IMR-90 (cell line): Measurements from ENCODE around the gene FUT2. TPM values are rescaled to one million over a fixed set of nuclear protein-coding genes. Genes with fewer than 3 reads are reported as not detected.

Experiments
- ATAC-seq: fragments of 200-7000 bp; cut with Tn5 transposase; 2 replicates; pipeline ENCODE4 v1.9.1; 2020; ENCODE audit warnings: low read depth, mild to moderate bottlenecking, moderate library complexity
- Bru-seq: library from RNA; stranded (reverse); fragments of 400-500 nt; gene quantifications from one replicate; lab custom pipeline; 2021; lab: Mats Ljungman, UMichigan
- BruChase-seq, 2 experiments: library from RNA; stranded (reverse); fragments of 400-500 nt; gene quantifications; one replicate each; lab custom pipeline; 2021; lab: Mats Ljungman, UMichigan
- BruUV-seq: library from RNA; stranded (reverse); fragments of 400-500 nt; replicated peaks from 2 replicates; lab custom pipeline; 2021; lab: Mats Ljungman, UMichigan
- CTCF ChIA-PET: fragments of 300-600 bp; formaldehyde crosslinking; extraction: SDS; loops from one replicate; lab custom pipeline; 2021; ENCODE audit warnings: antibody characterized with exemption; lab: Yijun Ruan, JAX
- POLR2A ChIA-PET: fragments of 300-600 bp; sonication (Branson Sonifier 250); formaldehyde crosslinking; loops from one replicate; lab custom pipeline; 2022; ENCODE audit warnings: antibody characterized with exemption; ENCODE audit not compliant: unreplicated experiment; lab: Charles Lee
- DNase-seq: peaks from one replicate; pipeline ENCODE4 v3.0.0; 2013
- H2AFZ ChIP-seq: replicated peaks from 2 replicates; pipeline ENCODE3; 2013; ENCODE audit warnings: low read length, mild to moderate bottlenecking; ENCODE audit not compliant: poor library complexity
- H2AK5ac ChIP-seq: 2 replicates; pipeline ENCODE4 v1.6.1; 2013; ENCODE audit warnings: low read depth, low read length, inconsistent platforms
- H2AK9ac ChIP-seq: replicated peaks from 2 replicates; pipeline ENCODE3; 2013; ENCODE audit warnings: mild to moderate bottlenecking, low read depth, low read length, moderate library complexity; ENCODE audit not compliant: poor library complexity
- H2BK120ac ChIP-seq: 2 replicates; pipeline ENCODE4 v1.6.1; 2013; ENCODE audit warnings: low read depth, low read length, inconsistent platforms
- H2BK15ac ChIP-seq: 3 replicates; pipeline ENCODE4 v1.6.1; 2013; ENCODE audit warnings: low read depth, low read length, inconsistent platforms
- H2BK20ac ChIP-seq: 2 replicates; pipeline ENCODE4 v1.6.1; 2013; ENCODE audit warnings: low read depth, mild to moderate bottlenecking, inconsistent platforms, low read length, moderate library complexity
- H2BK5ac ChIP-seq: 2 replicates; pipeline ENCODE4 v1.6.1; 2013; ENCODE audit warnings: mild to moderate bottlenecking, low read depth, low read length, inconsistent platforms; ENCODE audit not compliant: poor library complexity, severe bottlenecking
- H3K14ac ChIP-seq: replicated peaks from 2 replicates; pipeline ENCODE4 v1.6.1; 2013; ENCODE audit warnings: low read depth, low read length, inconsistent platforms
- H3K18ac ChIP-seq: 2 replicates; pipeline ENCODE4 v1.6.1; 2013; ENCODE audit warnings: low read depth, low read length, control low read depth
- H3K23ac ChIP-seq: 2 replicates; pipeline ENCODE4 v1.6.1; 2013; ENCODE audit warnings: low read depth, low read length, inconsistent platforms
- H3K27ac ChIP-seq: 2 replicates; pipeline ENCODE4 v1.5.1; 2013; ENCODE audit warnings: mild to moderate bottlenecking, control low read depth, low read length; ENCODE audit not compliant: insufficient read depth
- H3K27me3 ChIP-seq: 2 replicates; pipeline ENCODE4 v1.6.1; 2013; ENCODE audit warnings: low read length; ENCODE audit not compliant: control insufficient read depth, insufficient read depth
- H3K36me3 ChIP-seq: 2 replicates; pipeline ENCODE4 v1.6.1; 2013; ENCODE audit warnings: low read length, mixed read lengths; ENCODE audit not compliant: control insufficient read depth, insufficient read depth
- H3K4ac ChIP-seq: 2 replicates; pipeline ENCODE4 v1.6.1; 2013; ENCODE audit warnings: low read depth, low read length, inconsistent platforms
- H3K4me1 ChIP-seq: 2 replicates; pipeline ENCODE4 v1.6.1; 2013; ENCODE audit warnings: low read length, mixed read lengths; ENCODE audit not compliant: control insufficient read depth, insufficient read depth
- H3K4me2 ChIP-seq: 2 replicates; pipeline ENCODE4 v1.6.1; 2013; ENCODE audit warnings: low read depth, mild to moderate bottlenecking, control low read depth, low read length, moderate library complexity
- H3K4me3 ChIP-seq: 2 replicates; pipeline ENCODE4 v1.5.1; 2013; ENCODE audit warnings: low read depth, mild to moderate bottlenecking, control low read depth, low read length, moderate library complexity; ENCODE audit not compliant: insufficient read depth
- H3K56ac ChIP-seq: 2 replicates; pipeline ENCODE4 v1.6.1; 2013; ENCODE audit warnings: low read length, inconsistent platforms; ENCODE audit not compliant: insufficient read depth; ENCODE audit errors: extremely low read depth
- H3K79me1 ChIP-seq, 2 experiments: 2 replicates each; pipeline ENCODE4 v1.6.1; 2013; ENCODE audit warnings: low read length in 2 of 2, inconsistent platforms in 1 of 2, low read depth in 1 of 2
- H3K9ac ChIP-seq: 2 replicates; pipeline ENCODE4 v1.6.1; 2013; ENCODE audit warnings: low read depth, low read length, control low read depth
- H3K9me1 ChIP-seq: 2 replicates; pipeline ENCODE4 v1.6.1; 2013; ENCODE audit warnings: low read length, inconsistent platforms; ENCODE audit not compliant: insufficient read depth
- H3K9me3 ChIP-seq: 2 replicates; pipeline ENCODE4 v1.6.1; 2013; ENCODE audit warnings: low read length; ENCODE audit not compliant: control insufficient read depth, insufficient read depth
- H4K20me1 ChIP-seq: 2 replicates; pipeline ENCODE4 v1.6.1; 2013; ENCODE audit warnings: low read length, inconsistent platforms; ENCODE audit not compliant: insufficient read depth
- H4K5ac ChIP-seq: 2 replicates; pipeline ENCODE4 v1.6.1; 2013; ENCODE audit warnings: mild to moderate bottlenecking, low read depth, low read length, control low read depth
- H4K8ac ChIP-seq, 2 experiments: 2 replicates each; pipeline ENCODE4 v1.6.1; 2013; ENCODE audit warnings: low read depth in 2 of 2, low read length in 2 of 2, control low read depth in 1 of 2, inconsistent platforms in 1 of 2
- H4K91ac ChIP-seq: 2 replicates; pipeline ENCODE4 v1.6.1; 2013; ENCODE audit warnings: low read depth, low read length, inconsistent platforms; ENCODE audit not compliant: insufficient read depth
- CTCF ChIP-seq: conservative IDR thresholded peaks from 2 replicates; pipeline ENCODE4 v1.5.1; 2012; ENCODE audit warnings: mild to moderate bottlenecking, low read depth, low read length, improper control_type of control experiment
- MAFK ChIP-seq: IDR thresholded peaks from 2 replicates; pipeline ENCODE4 v1.6.1; 2012; ENCODE audit warnings: low read depth, low read length, improper control_type of control experiment
- RAD21 ChIP-seq: IDR thresholded peaks from 2 replicates; pipeline ENCODE4 v1.6.1; 2012; ENCODE audit warnings: low read length, improper control_type of control experiment
- WGBS, 2 experiments: methylation state at CpG; one replicate each; pipeline versions ENCODE4 v1.1.5 to v1.1.7; 2013; ENCODE audit warnings: missing lambda C conversion rate in 2 of 2; ENCODE audit not compliant: insufficient read length in 1 of 2; ENCODE audit errors: extremely low coverage in 2 of 2; 5-methylcytosine and 5-hydroxymethylcytosine counted together
- dilution Hi-C: fragments of 300-500 bp; cut with HindIII; formaldehyde crosslinking; loops from one replicate; pipeline ENCODE4 v1.14.3; 2018; ENCODE audit warnings: low sequenced_read_pairs; ENCODE audit not compliant: unreplicated experiment
- in situ Hi-C: fragments of 300-500 bp; cut with MboI; formaldehyde crosslinking; loops from 3 replicates; pipeline ENCODE4 v1.14.3; 2019; ENCODE audit warnings: low sequenced_read_pairs, inconsistent platforms, mixed read lengths
- intact Hi-C: fragments of 100-400 bp; cut with micrococcal nuclease; formaldehyde crosslinking; loops from 2 replicates; pipeline ENCODE4 v1.10.0; 2022
- long read RNA-seq: library from polyadenylated mRNA; unstranded; transcript quantifications from one replicate; pipeline ENCODE4 v2.0.0, GENCODE V29; 2021; ENCODE audit not compliant: unreplicated experiment
- polyA plus RNA-seq, 3 experiments: library from polyadenylated mRNA; depleted of rRNA; stranded (reverse); fragments of >200 nt; gene quantifications; 2 replicates each; pipeline ENCODE4 v1.2.3, GENCODE V29; 2012; ENCODE audit warnings: low replicate concordance in 1 of 3
- total RNA-seq: library from RNA; depleted of rRNA; stranded (reverse); fragments of >200 nt; gene quantifications from 2 replicates; pipeline ENCODE4 v1.2.3, GENCODE V29; 2012; rRNA removed
- TF ChIP-seq, protein P1 (sequence below): fragments of 150-350 bp; IDR thresholded peaks from 2 replicates; pipeline ENCODE4 v1.6.1; 2017; ENCODE audit warnings: mild to moderate bottlenecking, antibody characterized with exemption, low read length, low read depth

FUT2 gene
- total RNA-seq (not detected in 2 replicates), polyA plus RNA-seq (2012; rRNA removed) (not detected in 2 replicates), Bru-seq, nascent RNA (not detected), BruChase-seq, experiment 1, labeled RNA remaining after a 6-hour chase (percentile 18 among the genes with signal in this experiment), BruChase-seq, experiment 2, labeled RNA remaining after a 2-hour chase (percentile 12 among the genes with signal in this experiment)
- polyA plus RNA-seq (2012; cell fraction: cytosol; rRNA removed), result not detected in 2 replicates
- polyA plus RNA-seq (2012; cell fraction: nucleus; rRNA removed; ENCODE audit: low replicate concordance), result not detected in 2 replicates
- long read RNA-seq, result 0 reads

- Histone ChIP-seq H4K91ac (no peak within 1 kb of the TSS), H3K9me1 (no peaks in the 10 kb centered on the region), H2BK120ac (no peak within 1 kb of the TSS), H2AK9ac (peak within 1 kb of the TSS; percentile 55), H4K8ac (no peak within 1 kb of the TSS), H3K4me1 (peaks cover 4% of the 10 kb centered on the region), H2BK5ac (no peak within 1 kb of the TSS), H2AFZ (peak within 1 kb of the TSS; percentile 84), H3K79me1 (no peaks in the 10 kb centered on the region), H3K4ac (no peak within 1 kb of the TSS), H3K27me3 (peaks cover 12% of the 10 kb centered on the region), H3K4me3 (no peak within 1 kb of the TSS), H3K4me2 (no peak within 1 kb of the TSS; the same call in 1 of the 2 replicates), H2BK20ac (no peak within 1 kb of the TSS), H3K27ac (no peak within 1 kb of the TSS), H4K5ac (no peak within 1 kb of the TSS), H3K36me3 (no peaks in the 10 kb centered on the region), H3K56ac (no peak within 1 kb of the TSS), H3K18ac (no peak within 1 kb of the TSS), H3K23ac (no peak within 1 kb of the TSS), H4K20me1 (no peaks in the 10 kb centered on the region), H3K14ac (no peak within 1 kb of the TSS), H3K9ac (no peak within 1 kb of the TSS), H3K9me3 (no peaks in the 10 kb centered on the region), H2BK15ac (no peak within 1 kb of the TSS), H2AK5ac (no peak within 1 kb of the TSS)
- dilution Hi-C loops (no loop called here), intact Hi-C loops (no loop called here), in situ Hi-C loops (no loop called here)
- TF ChIP-seq MAFK (no peak), RAD21 (no peak), CTCF (no peak)
- TF ChIP-seq, protein P1, sequence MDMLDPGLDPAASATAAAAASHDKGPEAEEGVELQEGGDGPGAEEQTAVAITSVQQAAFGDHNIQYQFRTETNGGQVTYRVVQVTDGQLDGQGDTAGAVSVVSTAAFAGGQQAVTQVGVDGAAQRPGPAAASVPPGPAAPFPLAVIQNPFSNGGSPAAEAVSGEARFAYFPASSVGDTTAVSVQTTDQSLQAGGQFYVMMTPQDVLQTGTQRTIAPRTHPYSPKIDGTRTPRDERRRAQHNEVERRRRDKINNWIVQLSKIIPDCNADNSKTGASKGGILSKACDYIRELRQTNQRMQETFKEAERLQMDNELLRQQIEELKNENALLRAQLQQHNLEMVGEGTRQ, result no peak
- ATAC-seq (no peak), DNase-seq (no peak)
- WGBS, 2 experiments, result 43% methylated on average over 4 of the region's 16 CpGs; no CpG with 5 or more reads in 1 of the 2 experiments
- no TSS peak for BruUV-seq
- ChIA-PET CTCF (interaction anchor here (1.0 kb wide), 1 partner anchor 15 kb away, joined by 3 read pairs; no protein-coding TSS in a partner anchor), POLR2A (no interaction called here)
Measured at GRCh38 chr19:48695743-48696352, at the start of gene FUT2. TSS of gene FUT2 (plus strand) at chr19:48695971. CDS start at chr19:48702957, 6,986 bp downstream.
